ENCODE results near the gene PNPLA1. TPM values are rescaled to one million over a fixed set of nuclear protein-coding genes. Genes with fewer than 3 reads are reported as not detected.

PNPLA1 gene
- total RNA-seq, 2 donors from 2014 or later, result not detected

DNA sequence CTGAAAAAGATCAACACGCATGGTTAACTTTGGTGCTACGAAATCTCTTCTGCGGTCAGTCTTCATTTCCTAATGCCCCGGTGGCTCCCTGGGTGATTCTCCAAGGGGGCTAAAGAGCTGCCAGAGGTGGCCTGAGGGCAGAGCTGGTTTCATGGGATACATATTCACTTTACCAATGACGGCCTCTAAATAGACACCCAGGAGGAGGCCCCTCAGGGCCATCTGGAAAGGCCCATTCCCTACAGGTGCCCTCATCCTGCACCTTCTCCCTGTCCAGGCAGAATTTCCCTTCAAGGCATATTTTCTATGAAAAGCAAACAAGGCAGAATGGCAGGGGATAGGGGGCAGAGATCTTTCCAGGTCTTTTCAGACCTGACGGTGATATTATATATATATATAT is 54.3 kb downstream of the PNPLA1 start:
- H3K9me3 ChIP-seq, result no peaks in the 10 kb centered on the region
- no peaks in the 10 kb centered on the region for H3K27me3 ChIP-seq
- TF ChIP-seq, protein P1, sequence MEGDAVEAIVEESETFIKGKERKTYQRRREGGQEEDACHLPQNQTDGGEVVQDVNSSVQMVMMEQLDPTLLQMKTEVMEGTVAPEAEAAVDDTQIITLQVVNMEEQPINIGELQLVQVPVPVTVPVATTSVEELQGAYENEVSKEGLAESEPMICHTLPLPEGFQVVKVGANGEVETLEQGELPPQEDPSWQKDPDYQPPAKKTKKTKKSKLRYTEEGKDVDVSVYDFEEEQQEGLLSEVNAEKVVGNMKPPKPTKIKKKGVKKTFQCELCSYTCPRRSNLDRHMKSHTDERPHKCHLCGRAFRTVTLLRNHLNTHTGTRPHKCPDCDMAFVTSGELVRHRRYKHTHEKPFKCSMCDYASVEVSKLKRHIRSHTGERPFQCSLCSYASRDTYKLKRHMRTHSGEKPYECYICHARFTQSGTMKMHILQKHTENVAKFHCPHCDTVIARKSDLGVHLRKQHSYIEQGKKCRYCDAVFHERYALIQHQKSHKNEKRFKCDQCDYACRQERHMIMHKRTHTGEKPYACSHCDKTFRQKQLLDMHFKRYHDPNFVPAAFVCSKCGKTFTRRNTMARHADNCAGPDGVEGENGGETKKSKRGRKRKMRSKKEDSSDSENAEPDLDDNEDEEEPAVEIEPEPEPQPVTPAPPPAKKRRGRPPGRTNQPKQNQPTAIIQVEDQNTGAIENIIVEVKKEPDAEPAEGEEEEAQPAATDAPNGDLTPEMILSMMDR (IDR thresholded peaks at IDR 0.05), result no peak
- TF ChIP-seq POLR2A (IDR thresholded peaks at IDR 0.05), result no peak
- intact Hi-C loops (cut with DNase I), result no loop called here
- H3K4me3 ChIP-seq, result no peak overlapping the region
- no peak for DNase-seq
- H3K27ac ChIP-seq, result no peak overlapping the region
- H3K36me3 ChIP-seq (replicated peaks in 1 of 2; ENCODE audit: insufficient read depth in 1 of 2, low read depth in 2 of 2), result no peaks in the 10 kb centered on the region
- peaks cover 4% of the 10 kb centered on the region for H3K4me1 ChIP-seq
- 84 to 91% methylated on average over 6 of the region's 6 CpGs for WGBS, 2 donors
- no peak for ATAC-seq

DNA sequence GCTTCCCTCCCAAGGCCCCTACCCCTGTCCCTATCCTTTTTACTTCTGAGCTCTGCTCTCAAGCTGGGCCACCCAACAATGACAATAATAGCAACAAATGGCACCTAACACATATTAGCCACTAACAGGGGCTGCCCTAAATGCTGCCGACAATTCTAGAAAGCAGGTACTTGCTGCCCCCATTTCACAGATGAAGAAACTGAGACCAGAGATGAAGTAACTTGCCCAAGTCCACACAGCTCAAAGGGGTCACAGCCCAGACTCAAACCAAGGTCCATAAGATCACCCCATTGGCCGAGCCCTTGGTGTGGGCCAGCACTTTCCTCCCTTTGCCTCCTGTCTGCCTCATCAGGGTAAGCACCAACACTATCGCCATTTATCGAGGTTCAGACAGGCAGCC is 54.9 kb downstream of the PNPLA1 start:
- TF ChIP-seq, protein P1 (IDR thresholded peaks at IDR 0.05), result no peak
- no peak for TF ChIP-seq POLR2A (IDR thresholded peaks at IDR 0.05)
- no peaks in the 10 kb centered on the region for H3K4me1 ChIP-seq
- ATAC-seq (no peak), DNase-seq (no peak)
- intact Hi-C loops (cut with DNase I), result no loop called here
- H3K4me3 ChIP-seq, result no peak overlapping the region
- no peaks in the 10 kb centered on the region for H3K27me3 ChIP-seq
- no peak overlapping the region for H3K27ac ChIP-seq
- WGBS, 2 donors, result 86 to 93% methylated on average over 4 of the region's 4 CpGs
- H3K36me3 ChIP-seq (replicated peaks in 1 of 2; ENCODE audit: insufficient read depth in 1 of 2, low read depth in 2 of 2), result no peaks in the 10 kb centered on the region
- no peaks in the 10 kb centered on the region for H3K9me3 ChIP-seq

DNA sequence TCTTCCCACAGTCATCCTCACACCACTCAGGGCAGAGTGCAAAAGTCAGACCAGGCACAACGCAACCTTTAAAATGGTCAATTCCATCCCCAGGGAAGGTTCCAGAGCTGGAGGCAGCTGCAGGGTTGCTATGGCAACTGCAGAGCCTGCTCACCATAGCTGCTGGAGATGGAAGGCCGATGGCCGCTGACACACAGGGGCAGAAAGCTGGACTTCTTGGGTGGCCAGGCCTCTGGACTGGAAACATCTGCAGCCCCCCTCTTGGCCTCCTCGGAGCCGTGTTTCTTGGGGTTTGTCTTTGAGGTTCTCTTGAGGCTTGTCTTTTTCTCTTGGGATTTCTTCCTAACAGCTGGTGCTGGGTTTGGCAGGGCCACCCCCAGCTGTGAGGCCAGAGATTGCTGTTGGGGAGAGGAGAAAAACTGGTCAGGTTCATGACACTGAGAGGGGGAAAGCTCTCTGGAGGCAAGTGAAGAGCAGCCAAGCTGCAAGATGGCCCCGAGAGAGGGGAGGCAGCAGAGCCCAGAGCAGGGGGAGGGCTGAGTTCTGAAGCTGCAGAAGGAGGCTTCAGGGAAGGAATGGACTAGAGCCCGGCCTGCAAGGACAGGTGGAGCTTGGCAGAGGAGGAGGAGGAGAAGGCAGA is 56.6 kb downstream of the PNPLA1 start:
- 73 to 82% methylated on average over 7 of the region's 7 CpGs for WGBS, 2 donors
- DNase-seq, result no peak
- Histone ChIP-seq H3K9me3 (no peaks in the 10 kb centered on the region), H3K4me1 (no peaks in the 10 kb centered on the region), H3K4me3 (no peak overlapping the region), H3K27ac (no peak overlapping the region), H3K27me3 (no peaks in the 10 kb centered on the region), H3K36me3 (replicated peaks in 1 of 2; ENCODE audit: insufficient read depth in 1 of 2, low read depth in 2 of 2) (no peaks in the 10 kb centered on the region)
- no peak for TF ChIP-seq POLR2A (IDR thresholded peaks at IDR 0.05)
- TF ChIP-seq, protein P1 (IDR thresholded peaks at IDR 0.05), result no peak
- no peak for ATAC-seq
- intact Hi-C loops (cut with DNase I), result no loop called here

DNA sequence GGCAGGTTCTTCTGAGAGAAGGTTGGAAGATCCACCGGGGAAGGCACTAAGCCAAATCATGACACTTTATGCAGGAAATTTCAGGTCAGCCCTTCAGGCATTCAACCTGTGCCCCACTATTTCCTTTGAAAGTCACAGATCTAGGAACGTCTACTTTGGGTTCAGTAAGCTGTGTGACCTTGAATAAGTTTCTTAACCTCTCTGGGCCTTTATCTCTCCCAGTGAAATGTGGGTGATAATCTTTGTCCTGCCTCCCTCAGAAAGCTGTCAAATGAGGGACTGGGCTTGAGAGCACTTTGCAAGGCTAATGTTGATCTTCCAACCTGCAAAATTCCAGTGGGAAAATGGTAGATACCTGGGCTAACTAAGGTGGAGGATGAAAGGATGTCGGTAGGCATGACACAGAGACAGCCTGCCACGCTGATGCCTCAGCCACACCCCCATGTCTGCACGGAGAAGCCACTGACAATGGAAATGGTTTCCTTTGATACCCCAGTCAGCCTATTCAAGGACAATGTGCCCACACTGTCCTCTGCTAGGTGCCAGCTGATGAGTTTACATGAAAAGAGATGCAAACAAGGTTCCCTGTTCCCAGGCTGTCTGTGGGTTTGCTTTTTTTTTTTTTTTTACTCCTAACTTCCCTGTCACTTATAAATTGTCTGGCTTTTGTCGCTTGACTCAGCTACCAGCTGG is 57.5 kb downstream of the PNPLA1 start:
- ATAC-seq, result no peak
- H3K4me1 ChIP-seq, result no peaks in the 10 kb centered on the region
- TF ChIP-seq POLR2A (IDR thresholded peaks at IDR 0.05), result no peak
- TF ChIP-seq, protein P1 (IDR thresholded peaks at IDR 0.05), result no peak
- no peaks in the 10 kb centered on the region for H3K36me3 ChIP-seq (replicated peaks in 1 of 2; ENCODE audit: insufficient read depth in 1 of 2, low read depth in 2 of 2)
- no peaks in the 10 kb centered on the region for H3K27me3 ChIP-seq
- 39 to 64% methylated on average over 6 of the region's 6 CpGs for WGBS, 2 donors
- no peaks in the 10 kb centered on the region for H3K9me3 ChIP-seq
- no peak overlapping the region for H3K27ac ChIP-seq
- no peak for DNase-seq
- no peak overlapping the region for H3K4me3 ChIP-seq
- intact Hi-C loops (cut with DNase I), result no loop called here

DNA sequence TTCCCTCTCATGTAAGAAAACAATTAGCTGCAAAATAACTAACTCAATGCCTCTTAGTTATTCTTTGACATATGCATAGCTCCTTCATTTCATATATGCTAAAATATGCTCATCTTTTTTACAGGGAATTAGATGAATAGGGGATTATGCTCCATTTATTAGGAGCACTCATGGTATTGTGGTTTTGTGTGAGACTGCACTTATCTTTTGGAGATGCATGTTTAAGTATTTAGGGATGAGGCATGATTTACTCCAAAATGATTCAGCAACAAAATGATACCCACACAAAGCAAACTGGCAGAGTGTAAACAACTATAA is 58.0 kb downstream of the PNPLA1 start:
- no peaks in the 10 kb centered on the region for H3K36me3 ChIP-seq (replicated peaks in 1 of 2; ENCODE audit: insufficient read depth in 1 of 2, low read depth in 2 of 2)
- H3K27ac ChIP-seq, result no peak overlapping the region
- no peak for ATAC-seq
- no peak for TF ChIP-seq POLR2A (IDR thresholded peaks at IDR 0.05)
- TF ChIP-seq, protein P1 (IDR thresholded peaks at IDR 0.05), result no peak
- intact Hi-C loops (cut with DNase I), result no loop called here
- H3K27me3 ChIP-seq, result no peaks in the 10 kb centered on the region
- H3K4me1 ChIP-seq, result peaks cover under 1% of the 10 kb centered on the region
- DNase-seq, result no peak
- no peaks in the 10 kb centered on the region for H3K9me3 ChIP-seq
- no peak overlapping the region for H3K4me3 ChIP-seq

All from body of pancreas (tissue), 4 donors.